Measurements from ENCODE around the gene DOCK1.
"Not testable (repeated sequence)": the region's sequence is repeated elsewhere in the genome, so short reads cannot be mapped to it uniquely, and the experiment has no call there.

The DOCK1 gene

DNA sequence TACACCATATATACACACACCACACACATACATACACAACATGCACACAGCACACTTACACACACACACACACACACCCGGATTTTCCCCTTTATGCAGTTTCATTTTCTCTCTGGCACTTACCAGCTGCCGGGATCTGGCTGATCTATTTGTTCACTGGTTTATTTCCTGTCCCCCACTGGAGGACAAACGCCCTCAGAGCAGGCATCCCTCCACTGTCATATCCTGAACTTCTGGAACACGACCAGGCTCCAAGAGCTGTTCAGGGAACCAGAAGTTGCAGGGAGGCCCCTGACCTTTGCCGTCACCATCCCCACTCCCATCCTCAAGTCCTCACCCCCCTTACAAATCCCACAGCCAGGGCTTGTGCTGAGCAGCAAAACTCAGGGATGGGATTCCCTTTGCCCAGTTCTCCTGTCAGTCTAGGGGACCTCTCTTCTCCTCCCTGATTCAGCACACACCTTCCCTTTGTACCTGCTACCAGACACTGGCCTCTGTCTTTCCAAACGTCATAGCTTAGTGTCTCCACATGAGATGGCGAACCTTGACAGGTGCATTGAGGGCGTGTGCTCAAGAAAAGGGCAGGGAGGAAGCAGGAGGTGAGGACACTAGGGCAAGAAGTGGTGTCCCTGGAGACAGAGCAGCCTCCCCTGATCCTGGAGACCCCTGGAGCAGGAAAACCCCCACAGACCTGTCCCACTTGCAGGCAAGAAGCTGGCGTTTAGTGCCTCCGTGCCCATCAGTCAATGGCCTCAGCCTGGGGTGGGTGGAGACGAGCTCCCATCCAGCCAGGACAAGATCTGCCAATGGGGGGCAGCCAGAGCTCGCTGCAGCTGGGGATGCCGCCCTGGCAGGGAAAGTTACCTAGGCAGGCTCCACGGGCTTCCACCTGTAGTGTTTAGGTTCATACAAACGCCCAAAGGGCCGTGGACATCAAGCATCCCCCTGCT, 12.7 kb upstream of the DOCK1 start:
- H3K4me3 ChIP-seq (ENCODE audit: low read length), result no peak overlapping the region
- no peak for DNase-seq (ENCODE audit: low read depth)
- TF ChIP-seq, protein P1, sequence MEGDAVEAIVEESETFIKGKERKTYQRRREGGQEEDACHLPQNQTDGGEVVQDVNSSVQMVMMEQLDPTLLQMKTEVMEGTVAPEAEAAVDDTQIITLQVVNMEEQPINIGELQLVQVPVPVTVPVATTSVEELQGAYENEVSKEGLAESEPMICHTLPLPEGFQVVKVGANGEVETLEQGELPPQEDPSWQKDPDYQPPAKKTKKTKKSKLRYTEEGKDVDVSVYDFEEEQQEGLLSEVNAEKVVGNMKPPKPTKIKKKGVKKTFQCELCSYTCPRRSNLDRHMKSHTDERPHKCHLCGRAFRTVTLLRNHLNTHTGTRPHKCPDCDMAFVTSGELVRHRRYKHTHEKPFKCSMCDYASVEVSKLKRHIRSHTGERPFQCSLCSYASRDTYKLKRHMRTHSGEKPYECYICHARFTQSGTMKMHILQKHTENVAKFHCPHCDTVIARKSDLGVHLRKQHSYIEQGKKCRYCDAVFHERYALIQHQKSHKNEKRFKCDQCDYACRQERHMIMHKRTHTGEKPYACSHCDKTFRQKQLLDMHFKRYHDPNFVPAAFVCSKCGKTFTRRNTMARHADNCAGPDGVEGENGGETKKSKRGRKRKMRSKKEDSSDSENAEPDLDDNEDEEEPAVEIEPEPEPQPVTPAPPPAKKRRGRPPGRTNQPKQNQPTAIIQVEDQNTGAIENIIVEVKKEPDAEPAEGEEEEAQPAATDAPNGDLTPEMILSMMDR (IDR thresholded peaks at IDR 0.05; ENCODE audit: insufficient read depth, low read depth, low read length, missing control alignments), result no peak

DNA sequence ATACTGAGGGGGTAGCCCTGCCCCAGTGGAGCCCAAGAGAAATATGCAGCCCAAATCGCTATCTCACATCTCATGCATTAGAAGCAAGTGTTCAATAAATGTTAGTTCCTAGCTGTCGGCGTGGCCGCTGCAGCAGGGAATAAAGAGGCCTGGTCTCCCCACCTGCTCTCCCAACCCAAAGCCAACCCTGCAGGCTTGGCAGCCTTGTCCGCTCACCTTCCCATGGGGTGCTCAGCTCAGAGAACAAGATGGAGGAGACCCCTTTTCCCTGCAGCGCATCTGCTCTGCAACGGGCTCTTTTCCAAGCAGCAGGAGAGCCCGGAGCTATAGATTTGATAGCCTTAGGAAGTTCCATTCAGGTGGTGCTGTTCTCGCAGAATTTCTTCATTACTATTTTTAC, 12.0 kb upstream of the DOCK1 start:
- H3K4me3 ChIP-seq (ENCODE audit: low read length), result no peak overlapping the region
- DNase-seq (ENCODE audit: low read depth), result no peak
- TF ChIP-seq, protein P1 (IDR thresholded peaks at IDR 0.05; ENCODE audit: insufficient read depth, low read depth, low read length, missing control alignments), result no peak

DNA sequence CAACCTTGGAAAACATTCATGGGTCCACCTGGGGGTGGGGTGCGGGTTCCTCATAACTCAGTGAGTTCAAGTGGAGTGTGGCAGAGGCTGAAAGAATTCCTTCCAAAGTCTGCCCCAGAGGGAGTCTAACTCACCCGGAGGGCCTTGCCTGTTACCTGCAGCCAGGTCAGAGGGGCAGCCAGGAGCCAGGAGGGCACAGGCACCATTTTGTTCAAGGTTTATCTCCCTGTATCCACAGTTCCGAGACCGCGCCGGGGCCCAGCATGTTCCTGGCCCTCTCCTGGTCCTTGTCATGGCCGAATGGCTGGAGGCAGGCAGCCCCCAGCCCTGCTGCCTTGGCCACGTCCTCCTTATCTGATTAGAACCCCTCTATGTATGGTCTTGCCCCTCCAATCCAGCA, 11.4 kb upstream of the DOCK1 start:
- H3K4me3 ChIP-seq (ENCODE audit: low read length), result no peak overlapping the region
- no peak for DNase-seq (ENCODE audit: low read depth)
- TF ChIP-seq, protein P1 (IDR thresholded peaks at IDR 0.05; ENCODE audit: insufficient read depth, low read depth, low read length, missing control alignments), result no peak

DNA sequence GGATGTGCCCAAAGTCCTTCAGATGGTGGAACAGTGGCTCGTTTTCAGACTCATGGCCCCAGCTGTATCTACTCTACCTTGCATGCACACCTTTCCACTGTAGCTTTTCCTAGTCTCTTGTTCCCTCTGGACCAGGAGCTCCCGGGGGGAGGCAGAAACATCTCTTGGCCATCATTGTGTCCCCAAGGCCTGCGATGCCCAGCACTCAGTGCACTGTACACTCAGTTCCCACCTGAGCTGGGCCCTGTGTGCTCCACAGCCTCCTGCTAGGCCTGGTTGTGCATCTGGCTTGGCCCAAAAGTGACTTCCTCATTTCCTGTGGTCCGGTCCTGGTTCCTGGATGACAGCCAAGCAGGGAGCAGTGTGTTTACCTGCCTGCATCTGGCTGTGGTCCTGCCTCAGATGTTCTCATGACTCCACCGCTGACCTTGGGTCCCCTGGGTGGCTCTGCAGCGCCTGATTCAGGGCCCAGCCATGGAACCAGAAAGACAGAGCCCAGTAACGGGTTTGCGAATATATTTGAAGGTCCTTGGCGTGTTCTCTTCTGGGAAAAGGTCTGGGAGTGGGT, 9.9 kb upstream of the DOCK1 start:
- DNase-seq (ENCODE audit: low read depth), result no peak
- TF ChIP-seq, protein P1 (IDR thresholded peaks at IDR 0.05; ENCODE audit: insufficient read depth, low read depth, low read length, missing control alignments), result no peak
- no peak overlapping the region for H3K4me3 ChIP-seq (ENCODE audit: low read length)

DNA sequence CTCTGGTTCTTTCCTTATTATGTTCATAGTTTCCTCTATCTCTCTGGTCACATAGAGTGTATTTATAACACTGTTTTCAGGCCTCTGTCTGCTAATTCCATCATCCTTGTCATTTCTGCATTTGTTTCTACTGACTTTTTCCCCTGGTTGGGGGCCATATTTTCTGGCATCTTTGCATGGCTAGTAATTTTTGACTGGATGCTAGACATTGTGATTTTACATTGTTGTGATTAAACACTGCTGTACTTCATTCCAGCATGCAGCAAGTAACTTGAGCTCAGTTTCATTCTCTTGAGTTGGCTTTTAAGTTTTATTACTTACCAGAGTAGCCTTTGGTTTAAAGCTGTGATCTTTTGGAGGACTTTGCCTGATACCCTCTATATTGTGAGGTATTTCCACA, 6.8 kb upstream of the DOCK1 start:
- no peak for DNase-seq (ENCODE audit: low read depth)
- no peak overlapping the region for H3K4me3 ChIP-seq (ENCODE audit: low read length)
- TF ChIP-seq, protein P1 (IDR thresholded peaks at IDR 0.05; ENCODE audit: insufficient read depth, low read depth, low read length, missing control alignments), result no peak

DNA sequence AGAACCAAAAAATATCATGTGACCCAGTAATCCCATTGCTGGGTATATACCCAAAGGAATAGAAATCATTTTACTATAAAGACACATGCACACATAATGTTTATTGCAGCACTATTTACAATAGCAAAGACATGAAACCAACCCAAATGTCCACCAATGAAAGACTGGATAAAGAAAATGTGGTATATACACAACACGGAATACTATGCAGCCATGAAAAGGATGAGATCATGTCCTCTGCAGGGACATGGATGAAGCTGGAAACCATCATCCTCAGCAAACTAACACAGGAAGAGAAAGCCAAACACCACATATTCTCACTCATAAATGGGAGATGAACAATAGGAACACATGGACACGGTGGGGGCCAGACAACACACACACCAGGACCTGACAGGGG, 5.7 kb upstream of the DOCK1 start:
- DNase-seq (ENCODE audit: low read depth); H3K4me3 ChIP-seq (ENCODE audit: low read length): not testable (repeated sequence)

DNA sequence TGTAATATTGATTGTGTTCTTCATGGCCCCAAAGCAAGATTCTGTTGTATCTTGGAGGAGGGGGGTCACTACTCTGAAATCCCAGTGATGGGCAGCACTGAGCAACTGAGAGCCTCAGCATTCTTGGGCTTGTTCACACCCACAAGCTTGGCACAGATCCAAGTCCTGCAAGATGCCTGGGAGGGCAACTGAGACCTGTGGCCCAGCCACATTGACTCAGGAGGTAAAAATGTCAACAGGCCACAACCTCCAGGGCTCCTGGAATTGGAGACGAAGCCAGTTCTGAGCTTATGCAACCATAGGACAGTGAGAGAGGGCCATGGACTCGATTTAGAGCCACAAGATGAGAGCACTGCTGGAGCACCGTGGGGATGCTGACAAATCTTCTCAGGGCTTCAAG, 3.1 kb upstream of the DOCK1 start:
- peak; percentile 90 for DNase-seq (ENCODE audit: low read depth)
- TF ChIP-seq, protein P1 (IDR thresholded peaks at IDR 0.05; ENCODE audit: insufficient read depth, low read depth, low read length, missing control alignments), result peak; percentile 40
- H3K4me3 ChIP-seq (ENCODE audit: low read length), result no peak overlapping the region

Measured in epithelial cell of esophagus (primary cell).